Right hindlimb (tissue), 1 donor: ENCODE measurements around the gene WNT9B.

Source experiments
- DNase-seq: peaks from one replicate; pipeline ENCODE4 v3.0.0-alpha.2; 2018

The WNT9B gene

DNA sequence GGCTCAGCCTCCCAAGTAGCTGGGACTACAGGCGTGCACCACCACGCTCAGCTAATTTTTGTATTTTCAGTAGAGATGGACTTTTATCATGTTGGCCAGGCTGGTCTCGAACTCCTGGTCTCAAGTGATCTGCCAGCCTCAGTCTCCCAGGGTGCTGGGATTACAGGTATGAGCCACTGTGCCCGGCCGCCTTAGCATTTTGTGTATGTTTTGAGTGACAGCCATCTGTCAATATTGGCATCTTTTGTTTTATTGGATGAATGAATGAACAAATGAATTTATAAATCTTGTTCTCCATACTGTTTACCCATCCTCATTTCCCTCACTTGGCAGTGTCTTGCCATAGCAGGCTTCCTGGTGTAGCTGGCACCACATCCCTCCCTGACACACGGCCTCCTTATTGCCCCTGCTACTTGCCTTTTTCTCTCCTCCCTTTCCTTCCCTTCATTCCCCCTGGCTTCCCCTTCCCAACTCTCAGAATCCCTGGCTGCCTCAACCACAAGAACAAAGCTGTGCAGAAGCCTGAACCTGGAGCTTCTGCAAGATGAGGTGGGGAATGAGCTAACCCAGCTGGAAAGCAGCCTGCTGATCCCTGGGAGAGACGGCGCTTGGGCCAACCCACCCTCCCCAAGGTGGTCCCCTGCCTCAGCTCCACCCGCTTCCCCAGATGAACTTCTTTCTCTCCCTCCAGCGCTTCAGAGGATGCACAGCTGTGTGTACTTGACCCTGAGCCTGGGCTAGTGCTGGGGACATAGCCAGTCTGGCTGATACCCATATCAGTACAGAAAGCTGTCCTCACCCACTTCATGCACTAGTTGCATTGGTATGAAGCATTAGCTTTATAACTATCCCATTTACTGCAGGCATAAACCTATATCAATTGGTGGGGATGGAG, 34.3 kb downstream of the WNT9B start:
- DNase-seq, result no peak

DNA sequence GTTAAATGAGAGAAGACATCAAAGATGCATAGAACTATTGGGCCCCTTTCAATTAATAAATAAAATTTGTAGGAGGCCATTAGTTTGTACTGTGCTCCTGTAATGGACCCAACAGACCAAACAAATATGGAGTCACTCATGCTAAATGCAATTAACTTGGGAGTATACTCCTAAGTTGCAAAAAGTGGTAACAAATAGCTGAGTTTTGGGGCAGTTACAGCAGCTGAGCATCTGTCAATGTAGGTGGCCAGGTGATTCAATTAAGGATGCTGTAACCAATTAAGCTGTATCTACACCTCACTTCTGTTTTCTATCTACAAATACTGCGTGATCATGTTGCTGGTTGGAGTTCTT, 34.9 kb downstream of the WNT9B start:
- DNase-seq, result no peak

DNA sequence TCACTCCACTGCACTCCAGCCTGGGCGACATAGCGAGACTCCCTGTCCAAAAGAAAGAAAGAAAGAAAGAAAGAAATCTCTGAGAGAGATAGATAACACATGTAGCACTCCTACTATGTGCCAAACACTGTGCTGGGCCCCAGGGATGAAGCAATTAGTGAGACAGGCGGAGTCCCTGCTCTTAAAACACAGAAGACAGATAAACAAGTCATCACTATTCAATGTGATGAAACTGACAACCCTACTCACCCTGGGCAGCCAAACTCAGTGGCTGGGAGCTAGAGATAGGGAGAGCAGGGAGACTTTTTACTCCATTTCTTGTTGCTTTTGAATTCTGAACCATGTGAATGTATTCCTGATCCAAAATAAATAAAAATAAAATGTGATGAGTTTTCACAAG, 36.3 kb downstream of the WNT9B start:
- no peak for DNase-seq

GRCh38 chr17:46888727-46889126, 37.3 kb downstream of the WNT9B start:
- DNase-seq, result no peak

- no peak for DNase-seq
Measured at GRCh38 chr17:46889519-46889918, 38.1 kb downstream of the WNT9B start.

- no peak for DNase-seq
Measured at GRCh38 chr17:46889992-46890564, 38.7 kb downstream of the WNT9B start.

GRCh38 chr17:46890638-46891037, 39.3 kb downstream of the WNT9B start:
- DNase-seq, result no peak

GRCh38 chr17:46892192-46892703, 40.9 kb downstream of the WNT9B start:
- no peak for DNase-seq

DNA sequence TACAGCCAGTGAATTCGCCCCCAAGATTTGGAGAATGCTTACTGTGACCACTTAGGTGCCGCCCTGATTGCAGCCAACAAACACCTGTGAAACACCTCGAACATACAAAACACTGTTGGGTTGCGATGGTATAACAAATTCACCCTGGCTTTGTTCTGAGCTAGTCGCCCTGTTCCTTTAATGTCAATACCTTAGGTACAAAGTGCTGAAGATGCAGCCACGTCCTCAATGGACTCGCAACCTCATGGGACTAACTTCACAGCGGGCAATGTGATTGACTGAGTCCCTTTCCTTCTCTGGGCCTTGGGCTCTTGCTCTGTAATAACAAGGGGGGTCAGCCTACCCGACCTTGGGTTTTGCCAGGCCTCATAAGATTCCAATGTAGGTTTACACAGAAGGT, 42.6 kb downstream of the WNT9B start:
- DNase-seq, result no peak

DNA sequence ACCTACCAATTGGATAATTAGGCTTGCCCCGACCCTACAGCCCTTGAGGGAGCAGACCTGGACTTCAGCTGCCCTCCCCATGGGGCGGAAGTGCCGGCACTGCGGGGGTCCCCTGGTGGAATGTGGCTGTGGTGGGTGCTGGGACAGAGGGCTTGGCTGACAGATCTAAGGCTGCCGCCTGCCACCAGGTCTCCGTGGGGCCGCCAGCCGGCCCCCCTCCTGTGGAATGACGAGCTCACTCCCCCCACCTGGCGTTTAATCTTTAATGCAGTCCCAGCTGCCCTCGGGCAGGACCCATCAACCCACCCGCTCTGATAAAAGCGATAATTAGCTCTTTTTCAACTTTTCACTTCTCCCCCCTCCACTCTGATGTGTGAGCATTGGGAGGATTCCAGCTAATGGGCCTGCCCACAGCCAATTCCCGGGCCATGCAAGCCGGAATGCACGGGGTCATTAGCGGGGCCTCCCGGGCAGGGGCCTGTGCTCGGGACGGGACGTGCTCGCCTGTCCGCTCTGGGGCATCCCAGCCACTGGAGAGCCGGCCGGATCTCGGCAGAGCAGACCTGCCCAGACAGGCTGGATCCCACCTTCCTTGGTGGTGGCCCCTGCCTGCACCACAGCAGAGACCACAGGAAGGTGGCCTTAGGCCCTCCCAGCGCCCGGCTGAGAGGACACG, 43.2 kb downstream of the WNT9B start:
- no peak for DNase-seq

- no peak for DNase-seq
Measured at GRCh38 chr17:46895171-46895570, 43.8 kb downstream of the WNT9B start.

GRCh38 chr17:46896991-46897390, 45.6 kb downstream of the WNT9B start:
- no peak for DNase-seq

- no peak for DNase-seq
Measured at GRCh38 chr17:46898364-46898763, 47.0 kb downstream of the WNT9B start.

- DNase-seq, result no peak
Measured at GRCh38 chr17:46898860-46899259, 47.5 kb downstream of the WNT9B start.

DNA sequence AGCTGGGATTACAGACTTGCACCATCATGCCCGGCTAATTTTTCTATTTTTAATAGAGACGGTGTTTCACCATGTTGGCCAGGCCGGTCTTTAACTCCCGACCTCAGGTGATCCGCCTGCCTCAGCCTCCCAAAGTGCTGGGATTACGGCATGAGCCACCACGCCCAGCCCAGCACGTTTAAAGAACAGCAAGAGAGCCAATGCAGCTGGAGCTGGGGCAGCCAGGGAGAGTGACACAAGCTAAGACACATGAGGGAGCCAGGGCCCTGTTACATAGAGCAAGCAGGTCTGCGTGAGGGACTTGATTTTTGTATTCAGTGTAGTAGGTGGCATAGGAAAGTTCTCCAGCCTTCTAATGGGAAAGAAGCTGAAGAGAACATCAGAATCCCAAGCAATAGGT, 49.9 kb downstream of the WNT9B start:
- no peak for DNase-seq

DNA sequence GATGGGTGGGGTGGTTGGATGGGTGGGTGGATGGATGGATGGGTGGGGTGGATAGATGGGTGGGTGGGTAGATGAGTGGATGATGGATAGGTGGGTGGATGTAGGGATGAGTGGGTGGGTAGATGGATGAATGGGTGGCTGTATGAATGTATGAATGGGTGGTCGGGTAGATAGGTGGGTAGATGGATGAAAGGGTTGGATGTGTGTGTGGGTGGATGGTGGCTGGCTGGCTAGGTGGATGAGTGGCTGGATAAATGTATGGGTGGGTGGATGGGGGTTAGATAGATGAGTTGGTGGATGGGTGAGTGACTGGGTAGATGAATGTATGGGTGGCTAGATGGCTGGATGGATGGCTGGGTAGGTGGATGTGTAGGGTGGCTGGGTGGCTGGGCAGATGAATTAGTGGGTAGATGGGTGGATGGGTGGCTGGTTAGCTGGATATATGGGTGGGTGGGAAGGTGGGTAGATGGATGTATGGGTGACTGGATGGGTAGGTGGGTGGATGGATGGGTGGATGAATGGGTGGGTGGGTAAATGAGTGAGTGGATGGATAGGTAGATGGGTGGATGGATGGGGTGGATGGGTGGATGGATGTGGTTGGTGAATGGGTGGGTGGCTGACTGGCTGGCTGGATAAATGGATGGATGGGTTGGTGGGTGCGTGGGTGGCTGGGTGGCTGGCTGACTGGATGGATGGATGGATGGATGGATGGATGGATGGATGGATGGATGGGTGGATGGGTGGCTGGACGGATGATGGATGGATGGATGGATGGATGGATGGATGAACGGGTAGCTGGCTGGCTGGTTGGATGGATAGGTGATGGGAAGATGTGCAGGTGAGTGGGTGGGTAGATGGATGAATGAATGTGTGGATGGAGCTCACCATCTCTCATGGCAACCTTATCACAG, 52.6 kb downstream of the WNT9B start:
- no peak for DNase-seq

GRCh38 chr17:46908068-46908737, 56.8 kb downstream of the WNT9B start:
- no peak for DNase-seq

DNA sequence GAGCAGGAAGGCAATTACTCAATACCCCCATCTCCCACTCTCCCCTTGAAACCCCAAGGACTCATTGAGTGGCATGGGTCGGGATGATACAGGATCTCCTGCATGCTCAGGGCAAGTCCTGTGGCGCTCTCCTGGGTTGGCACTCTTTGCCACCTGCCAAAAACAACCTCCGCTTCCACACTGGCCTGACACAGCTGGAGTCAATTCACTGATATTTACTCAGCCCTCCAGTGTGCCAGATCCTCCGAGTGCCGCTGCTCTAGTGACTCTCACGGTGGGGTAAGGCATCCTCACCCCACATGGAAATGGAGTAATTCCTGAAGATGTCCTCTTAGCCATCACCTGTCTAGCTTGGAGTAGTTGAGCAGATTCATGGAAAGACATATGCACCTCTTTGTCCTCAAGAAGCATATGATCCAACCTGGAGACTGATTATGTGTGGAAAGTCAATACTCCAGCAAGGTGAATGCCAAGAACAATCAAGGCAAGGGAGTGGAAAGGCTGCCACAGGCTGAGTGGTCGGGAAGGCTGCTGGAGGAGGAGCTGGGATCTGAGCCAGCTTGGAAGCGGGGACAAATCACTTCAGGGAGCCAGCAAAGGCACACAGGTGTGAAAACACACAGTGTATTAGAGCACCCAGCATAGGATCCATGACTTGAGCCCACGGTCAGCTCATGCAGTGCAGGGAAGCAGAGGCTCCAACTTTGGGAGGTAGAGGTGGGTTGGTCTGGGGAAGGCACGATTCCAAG, 59.0 kb downstream of the WNT9B start:
- DNase-seq, result no peak

- DNase-seq, result no peak
Measured at GRCh38 chr17:46911311-46911710, 59.9 kb downstream of the WNT9B start.

DNA sequence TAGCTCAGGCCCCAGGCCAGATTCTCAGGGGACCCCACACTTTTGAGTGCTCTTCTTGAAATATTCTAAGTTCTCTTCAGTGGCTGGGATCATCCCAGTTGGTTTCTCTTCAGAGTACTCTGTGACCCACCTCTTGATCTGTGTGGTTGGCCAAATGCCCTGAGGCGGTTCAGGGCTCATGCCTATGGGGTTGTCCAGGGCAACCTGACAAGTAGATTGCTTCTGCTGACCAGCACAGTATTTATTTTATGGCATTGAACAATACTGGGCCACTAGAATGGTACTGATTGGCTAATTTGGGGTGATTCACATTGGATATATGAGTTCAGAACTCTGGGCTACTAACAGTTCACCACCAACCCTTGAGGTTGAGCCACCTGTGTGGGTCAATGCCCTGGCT, 64.2 kb downstream of the WNT9B start:
- DNase-seq, result no peak

DNA sequence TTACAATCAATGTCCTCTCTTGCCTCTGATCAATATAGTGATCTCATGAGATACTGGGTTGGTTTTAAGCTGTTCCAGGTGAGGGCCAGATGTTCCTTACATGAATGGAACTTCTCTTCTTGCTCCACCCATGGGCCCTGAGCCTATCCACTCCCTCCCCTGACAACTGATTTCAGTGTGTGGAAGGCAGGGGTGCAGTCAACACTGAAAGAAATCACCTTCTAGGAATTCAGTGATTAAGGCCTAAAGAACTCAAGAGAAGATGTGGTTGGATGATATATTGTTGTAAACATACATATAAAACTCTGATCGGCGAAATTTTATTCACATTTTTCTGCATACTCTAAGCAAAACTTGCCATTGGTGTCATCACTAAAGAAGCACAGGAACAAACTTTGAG, 64.8 kb downstream of the WNT9B start:
- DNase-seq, result no peak
